OCI-LY3 (cell line): ENCODE data around the gene LRP1B.

Experiments
- EZH2phosphoT487 ChIP-seq: fragments of 200-600 bp; shearing (Covaris generic); IDR thresholded peaks from 2 replicates; pipeline ENCODE4 v1.6.1; 2018; ENCODE audit warnings: antibody characterized with exemption, mixed run types, low read depth
- TF ChIP-seq, protein P1 (sequence below): fragments of 200-600, 300-600 bp; sonication (generic); IDR thresholded peaks from 2 replicates; pipeline ENCODE4 v1.5.1; 2014; ENCODE audit warnings: antibody characterized with exemption, low read length, low read depth

GRCh38 chr2:140650825-140651224, 1480.0 kb downstream of the LRP1B start:
- TF ChIP-seq, protein P1, sequence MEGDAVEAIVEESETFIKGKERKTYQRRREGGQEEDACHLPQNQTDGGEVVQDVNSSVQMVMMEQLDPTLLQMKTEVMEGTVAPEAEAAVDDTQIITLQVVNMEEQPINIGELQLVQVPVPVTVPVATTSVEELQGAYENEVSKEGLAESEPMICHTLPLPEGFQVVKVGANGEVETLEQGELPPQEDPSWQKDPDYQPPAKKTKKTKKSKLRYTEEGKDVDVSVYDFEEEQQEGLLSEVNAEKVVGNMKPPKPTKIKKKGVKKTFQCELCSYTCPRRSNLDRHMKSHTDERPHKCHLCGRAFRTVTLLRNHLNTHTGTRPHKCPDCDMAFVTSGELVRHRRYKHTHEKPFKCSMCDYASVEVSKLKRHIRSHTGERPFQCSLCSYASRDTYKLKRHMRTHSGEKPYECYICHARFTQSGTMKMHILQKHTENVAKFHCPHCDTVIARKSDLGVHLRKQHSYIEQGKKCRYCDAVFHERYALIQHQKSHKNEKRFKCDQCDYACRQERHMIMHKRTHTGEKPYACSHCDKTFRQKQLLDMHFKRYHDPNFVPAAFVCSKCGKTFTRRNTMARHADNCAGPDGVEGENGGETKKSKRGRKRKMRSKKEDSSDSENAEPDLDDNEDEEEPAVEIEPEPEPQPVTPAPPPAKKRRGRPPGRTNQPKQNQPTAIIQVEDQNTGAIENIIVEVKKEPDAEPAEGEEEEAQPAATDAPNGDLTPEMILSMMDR = no peak
- TF ChIP-seq EZH2phosphoT487 = no peak
